Stimulated activated naive CD4-positive, alpha-beta T cell treated with Interleukin-2 at 50 U/mL for 16 hours (primary cell): ENCODE results near the gene NELL1.

Experiments
- DNase-seq: peaks from one replicate; lab custom pipeline; 2025; lab: John Stamatoyannopoulos, UW

NELL1 gene

GRCh38 chr11:21489416-21490115 is 820.2 kb downstream of the NELL1 start:
- DNase-seq = no peak

- DNase-seq = no peak
These were observed 823.5 kb downstream of the NELL1 start for GRCh38 chr11:21492931-21493330.

GRCh38 chr11:21494946-21495345 is 825.6 kb downstream of the NELL1 start:
- no peak for DNase-seq

GRCh38 chr11:21495879-21496278 is 826.5 kb downstream of the NELL1 start:
- no peak for DNase-seq

- no peak for DNase-seq
These were observed 831.9 kb downstream of the NELL1 start for GRCh38 chr11:21501245-21501644.

GRCh38 chr11:21505070-21505469 is 835.7 kb downstream of the NELL1 start:
- no peak for DNase-seq

GRCh38 chr11:21511835-21512440 is 842.6 kb downstream of the NELL1 start:
- DNase-seq = no peak

GRCh38 chr11:21514316-21514715 is 844.9 kb downstream of the NELL1 start:
- DNase-seq = no peak

GRCh38 chr11:21520244-21520643 is 850.9 kb downstream of the NELL1 start:
- no peak for DNase-seq

GRCh38 chr11:21529187-21529586 is 859.8 kb downstream of the NELL1 start:
- no peak for DNase-seq

- no peak for DNase-seq
These were observed 864.9 kb downstream of the NELL1 start for GRCh38 chr11:21534288-21534687.

- DNase-seq = no peak
These were observed 868.6 kb downstream of the NELL1 start for GRCh38 chr11:21537980-21538379.

GRCh38 chr11:21541187-21541751 is 871.9 kb downstream of the NELL1 start:
- DNase-seq = no peak

- DNase-seq = no peak
These were observed 874.5 kb downstream of the NELL1 start for GRCh38 chr11:21543901-21544300.

GRCh38 chr11:21545699-21546098 is 876.3 kb downstream of the NELL1 start:
- DNase-seq = no peak

- no peak for DNase-seq
These were observed 877.3 kb downstream of the NELL1 start for GRCh38 chr11:21546703-21547102.

GRCh38 chr11:21552911-21553310 is 883.5 kb downstream of the NELL1 start:
- DNase-seq = no peak

- no peak for DNase-seq
These were observed 884.4 kb downstream of the NELL1 start for GRCh38 chr11:21553795-21554194.

GRCh38 chr11:21554284-21554683 is 884.9 kb downstream of the NELL1 start:
- DNase-seq = no peak

GRCh38 chr11:21556926-21557325 is 887.5 kb downstream of the NELL1 start:
- DNase-seq = no peak

GRCh38 chr11:21560466-21560975 is 891.1 kb downstream of the NELL1 start:
- no peak for DNase-seq

GRCh38 chr11:21561581-21561980 is 892.2 kb downstream of the NELL1 start:
- no peak for DNase-seq

GRCh38 chr11:21564095-21564494 is 894.7 kb downstream of the NELL1 start:
- no peak for DNase-seq
